HAP-1 (cell line): ENCODE data around the gene NUTM1.
A peak's percentile ranks its signal among the peaks of the same experiment; 100 is the strongest.
"Not testable (repeated sequence)": the region's sequence is repeated elsewhere in the genome, so short reads cannot be mapped to it uniquely, and the experiment has no call there.

Experiments
- DNase-seq, 2 experiments: peaks; one replicate each; pipeline ENCODE4 v3.0.0-alpha.2; 2016 to 2020; ENCODE audit warnings: low spot score in 2 of 2
- H3K27me3 ChIP-seq: fragments of 250-450 bp; sonication (Bioruptor Pico); 2 replicates; pipeline ENCODE4 v1.5.1; 2020; ENCODE audit warnings: low read depth, mild to moderate bottlenecking, moderate library complexity
- H3K36me3 ChIP-seq: fragments of 250-450 bp; sonication (Bioruptor Pico); replicated peaks from 2 replicates; pipeline ENCODE4 v1.5.1; 2020; ENCODE audit warnings: mild to moderate bottlenecking
- H3K4me1 ChIP-seq: fragments of 250-450 bp; sonication (Bioruptor Pico); 2 replicates; pipeline ENCODE4 v1.5.1; 2020; ENCODE audit warnings: mild to moderate bottlenecking
- H3K4me3 ChIP-seq: fragments of 250-450 bp; sonication (Bioruptor Pico); 2 replicates; pipeline ENCODE4 v1.5.1; 2020; ENCODE audit warnings: mild to moderate bottlenecking, moderate library complexity
- H3K9me3 ChIP-seq: fragments of 250-450 bp; sonication (Bioruptor Pico); 2 replicates; pipeline ENCODE4 v1.5.1; 2020; ENCODE audit warnings: mild to moderate bottlenecking, moderate library complexity
- in situ Hi-C: fragments of 300-500 bp; cut with MboI; formaldehyde crosslinking; loops from 3 replicates; pipeline ENCODE4 v1.14.3; 2020; ENCODE audit warnings: low sequenced_read_pairs, inconsistent platforms, mixed read lengths

Gene NUTM1

DNA sequence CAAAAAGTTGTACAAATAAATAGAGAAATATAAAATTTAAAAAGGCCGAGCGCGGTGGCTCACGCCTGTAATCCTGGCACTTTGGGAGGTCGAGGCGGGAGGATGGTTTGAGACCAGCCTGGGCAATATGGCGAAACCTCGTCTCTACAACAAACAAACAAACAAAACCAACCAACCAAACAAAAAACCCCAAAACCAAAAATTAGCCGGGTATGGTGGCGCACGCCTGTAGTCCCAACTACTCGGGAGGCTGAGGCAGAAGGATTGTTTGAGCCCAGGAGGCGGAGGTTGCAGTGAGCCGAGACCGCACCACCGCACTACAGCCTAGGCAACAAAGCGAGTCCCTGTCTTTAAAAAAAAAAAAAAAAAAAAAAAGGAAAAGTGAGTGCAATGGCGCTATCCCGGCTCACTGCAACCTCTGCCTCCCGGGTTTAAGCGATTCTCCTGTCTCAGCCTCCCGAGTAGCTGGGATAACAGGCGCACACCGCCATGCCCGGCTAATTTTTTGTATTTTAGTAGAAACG, 840 bp upstream of the NUTM1 start:
- DNase-seq, H3K27me3 ChIP-seq, in situ Hi-C loops, H3K9me3 ChIP-seq: not testable (repeated sequence)
- Histone ChIP-seq H3K4me1 (peaks cover 26% of the 10 kb centered on the region), H3K36me3 (peaks cover 25% of the 10 kb centered on the region), H3K4me3 (peak overlapping the region; percentile 90)

DNA sequence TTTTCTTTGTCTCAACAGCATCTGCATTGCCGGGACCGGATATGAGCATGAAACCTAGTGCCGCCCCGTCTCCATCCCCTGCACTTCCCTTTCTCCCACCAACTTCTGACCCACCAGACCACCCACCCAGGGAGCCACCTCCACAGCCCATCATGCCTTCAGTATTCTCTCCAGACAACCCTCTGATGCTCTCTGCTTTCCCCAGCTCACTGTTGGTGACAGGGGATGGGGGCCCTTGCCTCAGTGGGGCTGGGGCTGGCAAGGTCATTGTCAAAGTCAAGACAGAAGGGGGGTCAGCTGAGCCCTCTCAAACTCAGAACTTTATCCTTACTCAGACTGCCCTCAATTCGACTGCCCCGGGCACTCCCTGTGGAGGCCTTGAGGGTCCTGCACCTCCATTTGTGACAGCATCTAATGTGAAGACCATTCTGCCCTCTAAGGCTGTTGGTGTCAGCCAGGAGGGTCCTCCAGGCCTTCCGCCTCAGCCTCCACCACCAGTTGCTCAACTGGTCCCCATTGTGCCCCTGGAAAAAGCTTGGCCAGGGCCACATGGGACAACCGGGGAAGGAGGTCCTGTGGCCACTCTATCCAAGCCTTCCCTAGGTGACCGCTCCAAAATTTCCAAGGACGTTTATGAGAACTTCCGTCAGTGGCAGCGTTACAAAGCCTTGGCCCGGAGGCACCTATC, 5.0 kb downstream of the NUTM1 start:
- Histone ChIP-seq H3K4me1 (peaks cover 3% of the 10 kb centered on the region; the same call in 1 of the 2 replicates), H3K9me3 (no peaks in the 10 kb centered on the region), H3K4me3 (no peak overlapping the region), H3K27me3 (no peaks in the 10 kb centered on the region), H3K36me3 (no peaks in the 10 kb centered on the region)
- no peak for DNase-seq
- in situ Hi-C loops: no loop called here

DNA sequence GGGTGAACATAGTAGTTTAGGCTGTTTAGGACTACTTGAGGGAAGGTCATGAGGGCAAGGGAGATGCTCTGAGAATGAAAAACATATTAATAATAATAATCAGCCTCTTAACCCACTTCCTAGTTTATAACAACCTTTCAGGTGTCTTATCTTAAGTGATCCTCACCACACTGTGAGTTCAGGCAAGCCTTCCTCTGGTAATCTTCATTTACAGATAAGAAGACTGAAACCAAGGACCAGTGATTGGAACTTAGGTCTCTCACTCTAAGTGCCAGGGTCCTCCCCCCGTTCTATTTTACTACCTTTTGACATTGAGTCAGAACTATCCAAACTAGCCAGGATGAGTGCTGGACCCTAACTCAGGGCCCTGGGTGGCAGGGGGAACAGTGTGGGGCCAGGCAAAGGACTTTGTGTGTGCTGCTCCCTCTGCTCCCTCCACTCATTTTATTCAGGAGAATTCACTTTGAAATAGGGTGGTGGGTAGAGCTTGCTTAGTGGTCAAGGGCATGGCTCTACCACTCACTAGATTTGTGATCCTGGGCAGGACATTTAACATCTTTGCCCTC, 5.7 kb downstream of the NUTM1 start:
- no peak for DNase-seq
- Histone ChIP-seq H3K4me1 (no peaks in the 10 kb centered on the region), H3K4me3 (no peak overlapping the region), H3K36me3 (no peaks in the 10 kb centered on the region), H3K27me3 (no peaks in the 10 kb centered on the region), H3K9me3 (no peaks in the 10 kb centered on the region)
- in situ Hi-C loops: no loop called here

DNA sequence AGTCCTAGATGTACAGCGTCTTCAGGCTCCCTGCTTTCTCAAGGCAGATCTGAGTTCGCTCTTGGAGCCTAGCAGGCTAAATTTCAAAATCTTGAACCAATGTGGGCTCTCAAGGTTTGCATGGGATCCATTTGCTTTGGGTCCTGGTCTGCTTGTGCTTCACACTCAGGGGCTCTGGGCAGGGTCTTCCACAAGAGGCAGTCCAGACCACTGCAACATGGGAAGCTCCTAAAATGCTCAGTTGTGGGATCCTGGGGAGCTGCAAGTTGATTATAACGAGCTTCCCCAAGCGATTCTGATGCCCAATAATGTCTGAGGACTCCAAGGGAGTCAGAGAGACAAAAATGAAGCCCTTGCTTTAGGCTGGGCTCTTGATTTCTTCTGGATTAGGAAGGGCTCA, 6.7 kb downstream of the NUTM1 start:
- no peaks in the 10 kb centered on the region for H3K27me3 ChIP-seq
- no peak overlapping the region for H3K4me3 ChIP-seq
- no peak for DNase-seq
- in situ Hi-C loops: no loop called here
- H3K9me3 ChIP-seq: no peaks in the 10 kb centered on the region
- H3K36me3 ChIP-seq: no peaks in the 10 kb centered on the region
- H3K4me1 ChIP-seq: no peaks in the 10 kb centered on the region

DNA sequence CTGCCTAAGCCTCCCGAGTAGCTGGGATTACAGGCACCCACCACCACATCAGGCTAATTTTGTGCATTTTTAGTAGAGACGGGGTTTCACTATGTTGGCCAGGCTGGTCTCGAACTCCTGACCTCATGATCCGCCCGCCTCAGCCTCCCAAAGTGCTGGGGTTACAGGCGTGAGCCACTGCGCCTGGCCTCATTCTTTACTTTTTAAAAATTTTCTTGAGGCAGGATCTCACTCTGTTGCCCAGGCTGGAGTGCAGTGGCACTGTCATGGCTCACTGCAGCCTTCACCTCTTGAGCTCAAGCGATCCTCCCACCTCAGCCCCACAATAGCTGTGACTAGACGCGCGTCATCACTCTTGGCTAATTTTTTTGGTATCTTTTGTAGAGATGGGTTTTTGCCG, 9.9 kb downstream of the NUTM1 start:
- H3K4me1 ChIP-seq, DNase-seq, H3K9me3 ChIP-seq, in situ Hi-C loops, H3K27me3 ChIP-seq, H3K4me3 ChIP-seq, H3K36me3 ChIP-seq: not testable (repeated sequence)

DNA sequence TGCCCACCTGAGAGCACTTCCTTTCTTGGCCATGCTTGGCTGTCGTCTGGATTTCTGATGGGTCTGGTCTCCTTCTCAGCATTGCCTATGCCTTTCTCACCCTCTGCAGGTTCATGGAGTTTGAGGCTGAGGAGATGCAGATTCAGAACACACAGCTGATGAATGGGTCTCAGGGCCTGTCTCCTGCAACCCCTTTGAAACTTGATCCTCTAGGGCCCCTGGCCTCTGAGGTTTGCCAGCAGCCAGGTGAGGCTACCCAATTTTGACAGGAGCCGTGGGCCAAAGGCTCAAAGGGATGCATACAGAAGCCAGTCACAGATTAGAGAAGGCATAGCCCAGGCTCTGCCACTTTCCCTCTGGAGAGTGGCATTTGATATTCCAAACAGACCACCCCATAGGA, 10.5 kb downstream of the NUTM1 start:
- peaks cover 4% of the 10 kb centered on the region for H3K36me3 ChIP-seq
- H3K4me1 ChIP-seq: no peaks in the 10 kb centered on the region
- H3K9me3 ChIP-seq: no peaks in the 10 kb centered on the region
- no peak for DNase-seq
- in situ Hi-C loops: no loop called here
- H3K4me3 ChIP-seq: no peak overlapping the region
- no peaks in the 10 kb centered on the region for H3K27me3 ChIP-seq

DNA sequence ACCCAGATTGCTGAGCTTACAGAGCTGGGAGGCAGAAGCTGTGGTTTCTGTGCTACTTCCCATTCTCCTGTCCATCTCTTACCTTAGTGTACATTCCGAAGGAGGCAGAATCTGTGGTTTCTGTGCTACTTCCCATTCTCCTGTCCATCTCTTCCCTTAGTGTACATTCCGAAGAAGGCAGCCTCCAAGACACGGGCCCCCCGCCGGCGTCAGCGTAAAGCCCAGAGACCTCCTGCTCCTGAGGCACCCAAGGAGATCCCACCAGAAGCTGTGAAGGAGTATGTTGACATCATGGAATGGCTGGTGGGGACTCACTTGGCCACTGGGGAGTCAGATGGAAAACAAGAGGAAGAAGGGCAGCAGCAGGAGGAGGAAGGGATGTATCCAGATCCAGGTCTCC, 11.2 kb downstream of the NUTM1 start:
- H3K4me1 ChIP-seq: no peaks in the 10 kb centered on the region
- H3K36me3 ChIP-seq: peaks cover 10% of the 10 kb centered on the region
- no peak overlapping the region for H3K4me3 ChIP-seq
- no peaks in the 10 kb centered on the region for H3K27me3 ChIP-seq
- DNase-seq: no peak
- no peaks in the 10 kb centered on the region for H3K9me3 ChIP-seq
- in situ Hi-C loops: no loop called here

DNA sequence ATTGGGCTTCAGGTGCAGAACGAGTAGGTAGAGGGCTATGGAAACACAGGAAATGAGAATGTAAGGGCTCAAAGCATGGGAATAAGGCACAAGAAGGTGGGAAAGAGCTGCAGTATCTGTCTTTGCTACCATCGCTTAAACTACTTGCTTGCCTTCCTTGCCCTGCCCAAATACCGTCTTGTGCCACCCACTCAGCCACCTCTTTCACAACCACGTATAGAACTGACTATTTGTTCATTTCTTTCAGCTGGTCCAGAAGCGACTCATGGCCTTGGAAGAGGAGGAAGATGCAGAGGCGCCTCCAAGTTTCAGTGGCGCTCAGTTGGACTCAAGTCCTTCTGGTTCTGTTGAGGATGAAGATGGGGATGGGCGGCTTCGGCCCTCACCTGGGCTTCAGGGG, 12.1 kb downstream of the NUTM1 start:
- Histone ChIP-seq H3K27me3 (no peaks in the 10 kb centered on the region), H3K4me1 (no peaks in the 10 kb centered on the region), H3K9me3 (no peaks in the 10 kb centered on the region), H3K4me3 (no peak overlapping the region), H3K36me3 (peaks cover 19% of the 10 kb centered on the region)
- in situ Hi-C loops: no loop called here
- DNase-seq: no peak

DNA sequence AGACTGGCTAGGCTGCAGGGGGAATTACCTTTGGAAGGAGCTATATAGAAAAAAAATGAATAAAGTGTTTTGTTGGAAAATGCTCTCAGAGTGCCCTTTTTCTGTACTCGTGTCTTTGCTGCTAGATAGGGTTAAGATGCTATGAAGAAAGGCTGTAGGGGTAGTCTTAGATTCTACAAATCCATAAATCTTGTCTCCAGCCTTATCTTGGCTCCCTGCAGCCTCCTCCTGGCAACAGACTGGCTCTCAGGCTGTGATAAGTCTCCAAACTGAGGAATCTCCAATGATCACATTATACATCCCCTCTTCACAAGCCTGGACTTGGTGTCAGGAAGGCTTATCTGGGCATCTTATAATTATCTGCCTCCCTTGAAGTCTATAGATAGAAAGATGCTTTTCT, 14.5 kb downstream of the NUTM1 start:
- DNase-seq: no peak
- no peaks in the 10 kb centered on the region for H3K4me1 ChIP-seq
- in situ Hi-C loops: no loop called here
- H3K27me3 ChIP-seq: no peaks in the 10 kb centered on the region
- H3K9me3 ChIP-seq: no peaks in the 10 kb centered on the region
- H3K36me3 ChIP-seq: peaks cover 40% of the 10 kb centered on the region
- H3K4me3 ChIP-seq: no peak overlapping the region

DNA sequence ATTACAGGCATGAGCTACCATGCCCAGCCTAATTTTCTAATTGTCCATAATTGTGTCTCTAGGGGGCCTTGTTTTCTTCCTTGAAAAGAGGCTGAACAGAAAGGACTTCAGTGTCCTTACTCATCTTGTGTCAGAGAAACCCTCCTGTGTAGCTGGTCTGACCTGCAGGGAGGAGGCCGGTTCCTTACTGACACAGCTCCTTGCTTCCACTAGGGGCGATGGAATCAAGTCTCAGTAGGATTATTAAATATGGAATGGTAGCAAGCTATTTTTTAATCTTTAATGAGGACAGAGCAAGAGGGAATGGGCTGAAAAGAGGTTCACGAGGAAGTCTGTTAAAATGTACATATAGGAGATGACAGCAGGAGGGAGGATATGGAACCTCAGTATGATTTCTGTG, 15.3 kb downstream of the NUTM1 start:
- DNase-seq: no peak
- Histone ChIP-seq H3K4me3 (no peak overlapping the region), H3K27me3 (no peaks in the 10 kb centered on the region), H3K4me1 (no peaks in the 10 kb centered on the region), H3K36me3 (peaks cover 43% of the 10 kb centered on the region), H3K9me3 (no peaks in the 10 kb centered on the region)
- in situ Hi-C loops: no loop called here

DNA sequence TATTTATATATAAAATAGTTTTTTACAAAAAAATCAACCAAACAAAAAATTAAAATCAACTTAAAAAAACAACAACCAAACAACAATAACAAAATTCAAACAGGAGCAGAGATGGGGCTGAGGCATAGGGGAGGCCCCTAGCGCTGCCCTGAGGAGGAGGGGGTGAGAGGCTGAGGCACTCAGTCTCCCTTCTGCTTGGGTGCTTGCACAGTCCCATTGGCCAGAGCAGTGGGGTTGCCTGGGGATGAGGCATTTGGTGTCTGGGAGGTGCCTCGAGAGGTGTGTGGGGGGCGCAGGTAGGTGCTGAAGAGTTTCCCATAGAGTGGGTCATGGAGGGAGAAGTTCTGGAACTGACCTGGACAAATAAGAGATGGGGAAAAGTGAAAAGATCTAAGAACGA, 15.8 kb downstream of the NUTM1 start:
- in situ Hi-C loops: no loop called here

DNA sequence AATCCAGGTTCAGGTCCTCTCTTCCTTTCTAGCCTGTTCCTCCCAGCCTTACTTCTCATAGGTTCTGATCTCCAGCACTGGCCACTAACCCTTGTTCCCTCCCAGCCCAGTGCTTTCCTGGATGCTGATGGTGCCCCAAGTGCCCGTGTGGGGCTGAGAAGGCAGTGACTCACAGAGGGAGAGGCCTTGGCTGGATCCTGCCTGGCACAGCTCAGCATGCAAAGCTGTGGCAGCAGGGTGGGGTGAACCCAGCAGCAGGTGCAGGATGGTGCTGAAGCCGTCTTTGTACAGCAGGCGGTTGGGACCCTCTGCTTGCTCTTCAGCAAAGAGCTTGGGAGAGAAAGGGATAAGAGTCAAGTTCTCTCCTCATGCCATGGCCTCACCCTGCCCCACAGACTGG, 16.3 kb downstream of the NUTM1 start:
- no peak for DNase-seq
- peaks cover 43% of the 10 kb centered on the region for H3K36me3 ChIP-seq
- H3K9me3 ChIP-seq: no peaks in the 10 kb centered on the region
- H3K4me3 ChIP-seq: no peak overlapping the region
- no peaks in the 10 kb centered on the region for H3K4me1 ChIP-seq
- H3K27me3 ChIP-seq: no peaks in the 10 kb centered on the region
- in situ Hi-C loops: no loop called here

More for the DNA sequence above, 15.8 kb downstream of the NUTM1 start:
- no peak overlapping the region for H3K4me3 ChIP-seq
- H3K36me3 ChIP-seq: peaks cover 43% of the 10 kb centered on the region
- H3K9me3 ChIP-seq: no peaks in the 10 kb centered on the region
- no peaks in the 10 kb centered on the region for H3K4me1 ChIP-seq
- no peaks in the 10 kb centered on the region for H3K27me3 ChIP-seq
- DNase-seq: no peak

DNA sequence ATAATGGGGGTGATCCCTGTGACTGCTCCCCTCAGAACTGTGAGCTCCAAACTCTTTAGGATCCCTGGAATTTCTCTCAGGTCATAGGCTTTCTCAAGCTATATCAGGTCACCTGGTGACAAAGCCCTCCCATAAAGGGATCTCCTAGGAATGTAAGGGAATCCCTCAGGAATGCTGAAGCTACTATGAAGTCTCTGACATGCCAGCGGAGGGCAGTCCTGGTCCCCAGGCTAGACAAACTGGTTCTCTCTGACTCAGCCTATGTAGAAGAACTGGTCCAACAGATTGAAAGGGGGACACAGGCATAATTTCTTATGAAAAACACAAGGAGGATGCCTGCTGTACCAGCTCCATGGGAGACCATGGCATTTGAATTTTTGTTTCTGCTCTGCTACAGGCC, 17.2 kb downstream of the NUTM1 start:
- Histone ChIP-seq H3K9me3 (no peaks in the 10 kb centered on the region), H3K4me1 (no peaks in the 10 kb centered on the region), H3K4me3 (no peak overlapping the region), H3K36me3 (peaks cover 43% of the 10 kb centered on the region), H3K27me3 (no peaks in the 10 kb centered on the region)
- DNase-seq: no peak
- in situ Hi-C loops: loop anchor here (10.0 kb wide), 1 partner anchor 255 kb away; the partner anchor contains the start of genes EMC7 and PGBD4

DNA sequence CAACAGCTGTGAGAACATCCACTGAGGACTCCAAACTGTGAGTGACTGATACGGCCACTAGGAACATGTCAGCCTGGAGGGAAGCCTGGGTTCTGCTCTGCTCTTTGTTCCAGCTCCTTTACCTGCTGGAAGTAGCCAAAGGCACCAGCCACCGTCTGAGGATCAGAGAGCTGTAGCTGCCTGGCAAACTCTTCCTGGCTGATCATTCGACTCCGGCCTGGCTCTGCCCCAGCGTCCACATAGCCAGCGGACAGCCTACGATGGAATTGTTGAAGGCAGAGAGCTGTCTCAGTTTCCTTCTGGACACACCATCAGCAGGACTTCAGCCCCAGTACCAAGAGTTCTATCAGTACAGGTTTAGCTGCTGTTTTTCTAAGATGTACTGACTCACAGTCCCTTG, 18.2 kb downstream of the NUTM1 start:
- in situ Hi-C loops: loop anchor here (10.0 kb wide), 1 partner anchor 256 kb away; the partner anchor contains the start of genes EMC7 and PGBD4
- Histone ChIP-seq H3K9me3 (no peaks in the 10 kb centered on the region), H3K27me3 (no peaks in the 10 kb centered on the region), H3K4me1 (peaks cover 5% of the 10 kb centered on the region), H3K36me3 (peaks cover 43% of the 10 kb centered on the region), H3K4me3 (no peak overlapping the region)
- DNase-seq: no peak
